ENCODE data around the gene GRIN1.

GRCh38 chr9:137189297-137190295 is 50.6 kb downstream of the GRIN1 start:
- TF ChIP-seq GATA2 (IDR thresholded peaks at IDR 0.05; ENCODE audit: low read depth, low read length) (no peak), GATA3 (IDR thresholded peaks at IDR 0.05; ENCODE audit: low read depth, low read length) (no peak)

Data from SH-SY5Y (cell line).